CD8-positive, alpha-beta memory T cell (primary cell): ENCODE measurements around the gene PEX14. TPM values are rescaled to one million over a fixed set of nuclear protein-coding genes. Genes with fewer than 3 reads are reported as not detected.

ENCODE experiments used
- CTCF ChIA-PET: fragments of 350-600 bp; sonication (Branson Sonifier 250); formaldehyde crosslinking; loops from one replicate; lab custom pipeline; 2021; ENCODE audit warnings: antibody characterized with exemption; lab: Charles Lee
- POLR2A ChIA-PET: fragments of 350-600 bp; sonication (Branson Sonifier 250); formaldehyde crosslinking; loops from one replicate; lab custom pipeline; 2021; ENCODE audit warnings: antibody characterized with exemption; lab: Charles Lee
- DNase-seq, 5 donors: peaks; one replicate each; pipeline versions ENCODE4 v3.0.0 to v3.0.0-alpha.2; 2020 to 2022; ENCODE audit warnings: mixed read lengths in 1 of 5
- H3K27ac ChIP-seq: one replicate; pipeline ENCODE4 v1.7.0; 2013; ENCODE audit warnings: low read depth, mild to moderate bottlenecking, low read length, moderate library complexity
- H3K27me3 ChIP-seq: 2 replicates; pipeline ENCODE4 v1.7.0; 2013; ENCODE audit warnings: low read length, mild to moderate bottlenecking; ENCODE audit not compliant: insufficient read depth, poor library complexity, severe bottlenecking
- H3K36me3 ChIP-seq: 2 replicates; pipeline ENCODE4 v1.7.0; 2013; ENCODE audit warnings: mild to moderate bottlenecking, low read length, moderate library complexity; ENCODE audit not compliant: insufficient read depth
- H3K4me1 ChIP-seq: 2 replicates; pipeline ENCODE4 v1.7.0; 2013; ENCODE audit warnings: mild to moderate bottlenecking, low read length, moderate library complexity; ENCODE audit not compliant: insufficient read depth
- H3K4me3 ChIP-seq: 2 replicates; pipeline ENCODE4 v1.7.0; 2013; ENCODE audit warnings: mild to moderate bottlenecking, low read length
- H3K9me3 ChIP-seq: 2 replicates; pipeline ENCODE4 v1.7.0; 2013; ENCODE audit warnings: mild to moderate bottlenecking, low read length
- H3K27ac Mint-ChIP-seq, 8 donors: one replicate each; pipeline ENCODE4 v1.8.0; 2020 to 2021; ENCODE audit warnings: mixed read lengths in 8 of 8, mild to moderate bottlenecking in 6 of 8, inconsistent platforms in 3 of 8, moderate library complexity in 3 of 8
- H3K27me3 Mint-ChIP-seq, 2 donors: one replicate each; pipeline ENCODE4 v1.8.0; 2020 to 2021; ENCODE audit warnings: mixed read lengths in 2 of 2, mild to moderate bottlenecking in 1 of 2, moderate library complexity in 1 of 2
- H3K36me3 Mint-ChIP-seq, 3 donors: one replicate each; pipeline ENCODE4 v1.8.0; 2020 to 2021; ENCODE audit warnings: mixed read lengths in 3 of 3, inconsistent platforms in 1 of 3, mild to moderate bottlenecking in 1 of 3
- H3K4me1 Mint-ChIP-seq, 3 donors: one replicate each; pipeline ENCODE4 v1.8.0; 2020 to 2021; ENCODE audit warnings: mixed read lengths in 3 of 3, inconsistent platforms in 1 of 3, mild to moderate bottlenecking in 1 of 3
- H3K4me3 Mint-ChIP-seq, 7 donors: one replicate each; pipeline ENCODE4 v1.8.0; 2020 to 2021; ENCODE audit warnings: mixed read lengths in 7 of 7, mild to moderate bottlenecking in 6 of 7, moderate library complexity in 4 of 7, inconsistent platforms in 2 of 7
- H3K9me3 Mint-ChIP-seq, 5 donors: one replicate each; pipeline ENCODE4 v1.8.0; 2020 to 2022; ENCODE audit warnings: mixed read lengths in 5 of 5, mild to moderate bottlenecking in 3 of 5, moderate library complexity in 2 of 5, inconsistent platforms in 1 of 5
- polyA plus RNA-seq: library from polyadenylated mRNA; unstranded; fragments of 300-500 nt; fragmentation: Illumina TruSeq; gene quantifications from one replicate; pipeline ENCODE4 v1.2.3, GENCODE V29; 2021
- total RNA-seq, 2 experiments: library from RNA; stranded (reverse); gene quantifications; one replicate each; pipeline ENCODE4 v1.2.3, GENCODE V29; 2021

The PEX14 gene
- total and polyA plus RNA-seq, 3 experiments from 2014 or later: 5.1 to 22.2 (median 18.2) TPM

DNA sequence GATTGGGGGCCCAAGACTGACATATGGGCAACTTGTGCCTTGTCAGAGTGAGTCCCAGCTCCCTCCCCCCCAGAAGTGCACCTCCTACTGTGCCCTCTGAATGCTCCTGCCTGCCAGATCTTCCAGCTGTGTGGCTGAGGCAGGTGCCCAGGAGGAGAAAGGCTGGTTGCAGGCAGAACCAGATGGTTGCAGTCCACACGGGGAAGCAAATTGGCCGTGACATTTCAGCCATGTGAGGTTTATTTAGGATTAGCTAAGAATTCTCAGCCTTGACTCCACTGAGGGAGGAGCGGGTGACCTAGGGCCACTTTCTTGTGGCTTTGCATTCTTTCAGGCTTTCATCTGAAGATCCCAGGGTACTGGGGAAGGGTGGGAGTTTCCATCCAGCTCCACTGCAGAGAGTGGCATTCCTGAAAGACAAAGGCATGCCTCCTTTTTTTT, 33.8 kb downstream of the PEX14 start:
- CTCF ChIA-PET: interaction anchor here (1.1 to 6.7 kb wide), 9 partner anchors 10 to 433 kb away, joined by 3 to 78 read pairs (median 5); no protein-coding TSS in a partner anchor

DNA sequence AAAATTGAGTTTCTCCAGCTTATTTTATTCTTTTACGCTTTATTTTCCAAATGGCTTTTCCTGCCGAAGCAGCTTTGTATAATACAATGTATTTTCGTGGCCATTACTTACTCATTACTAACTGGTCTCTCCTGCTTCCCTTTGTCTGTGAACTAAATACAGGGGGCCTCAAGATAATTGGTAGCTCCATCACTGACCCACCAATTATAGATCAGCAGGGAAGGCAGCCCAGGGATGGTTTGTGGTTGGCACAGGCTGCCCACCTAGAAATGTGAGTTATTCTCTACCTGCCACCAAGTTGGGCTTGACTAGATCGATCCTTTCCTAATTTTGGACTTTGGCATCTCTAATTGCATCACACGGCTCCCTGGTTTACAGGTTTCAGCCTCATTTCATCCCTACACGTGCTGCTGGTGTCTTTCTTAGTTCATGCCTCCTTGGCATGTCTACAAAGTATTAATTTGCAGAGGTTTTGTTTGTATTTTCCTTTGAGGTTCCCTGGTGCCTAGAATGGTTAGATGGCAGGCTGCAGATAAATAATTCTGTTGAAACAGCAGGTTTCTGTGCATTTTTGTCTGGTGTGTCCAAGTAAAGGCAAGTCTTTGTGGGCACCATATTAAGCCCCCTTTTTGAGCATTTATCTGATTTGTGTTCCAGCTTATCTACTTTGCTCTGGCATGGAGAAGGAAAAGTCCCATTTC, 35.2 kb downstream of the PEX14 start:
- POLR2A ChIA-PET: interaction anchor here (0.6 to 1.6 kb wide), 3 partner anchors 14 to 99 kb away, joined by 4 to 7 read pairs (median 5); no protein-coding TSS in a partner anchor
- Histone ChIP-seq H3K27ac (peak overlapping the region; percentile 52), H3K9me3 (no peaks in the 10 kb centered on the region), H3K36me3 (no peaks in the 10 kb centered on the region), H3K27me3 (no peaks in the 10 kb centered on the region), H3K4me1 (peaks cover 68% of the 10 kb centered on the region), H3K4me3 (peak overlapping the region; percentile 55)
- Mint-ChIP-seq H3K9me3 (no peaks in the 10 kb centered on the region), H3K27me3 (no peaks in the 10 kb centered on the region), H3K27ac (peak overlapping the region; percentile 77 to 96 (median 88)), H3K4me1 (peaks cover 58 to 77% (median 69%) of the 10 kb centered on the region in 3 donors), H3K36me3 (peaks cover 0 to 3% (median 0%) of the 10 kb centered on the region in 3 donors), H3K4me3 (peak overlapping the region; percentile 45 to 86 (median 77))
- CTCF ChIA-PET: interaction anchor here (1.1 to 6.7 kb wide), 6 partner anchors 7 to 400 kb away, joined by 3 to 78 read pairs (median 8); no protein-coding TSS in a partner anchor
- no peak for DNase-seq

More for the DNA sequence above, 33.8 kb downstream of the PEX14 start:
- POLR2A ChIA-PET: interaction anchor here (0.6 to 0.9 kb wide), 2 partner anchors 10 to 14 kb away, joined by 3 to 5 read pairs; no protein-coding TSS in a partner anchor
- H3K9me3 ChIP-seq: no peaks in the 10 kb centered on the region
- H3K36me3 ChIP-seq: no peaks in the 10 kb centered on the region
- peaks cover 44 to 68% (median 55%) of the 10 kb centered on the region in 3 donors for H3K4me1 Mint-ChIP-seq
- no peak overlapping the region for H3K27ac ChIP-seq
- DNase-seq: no peak
- no peaks in the 10 kb centered on the region for H3K27me3 ChIP-seq
- H3K27ac Mint-ChIP-seq: peak overlapping the region in 3 of 8 donors; percentile 64 to 80 (median 68)
- no peaks in the 10 kb centered on the region for H3K9me3 Mint-ChIP-seq
- H3K36me3 Mint-ChIP-seq: peaks cover 0 to 5% (median 0%) of the 10 kb centered on the region in 3 donors
- no peak overlapping the region for H3K4me3 Mint-ChIP-seq
- peaks cover 54% of the 10 kb centered on the region for H3K4me1 ChIP-seq
- H3K27me3 Mint-ChIP-seq: no peaks in the 10 kb centered on the region
- no peak overlapping the region for H3K4me3 ChIP-seq

DNA sequence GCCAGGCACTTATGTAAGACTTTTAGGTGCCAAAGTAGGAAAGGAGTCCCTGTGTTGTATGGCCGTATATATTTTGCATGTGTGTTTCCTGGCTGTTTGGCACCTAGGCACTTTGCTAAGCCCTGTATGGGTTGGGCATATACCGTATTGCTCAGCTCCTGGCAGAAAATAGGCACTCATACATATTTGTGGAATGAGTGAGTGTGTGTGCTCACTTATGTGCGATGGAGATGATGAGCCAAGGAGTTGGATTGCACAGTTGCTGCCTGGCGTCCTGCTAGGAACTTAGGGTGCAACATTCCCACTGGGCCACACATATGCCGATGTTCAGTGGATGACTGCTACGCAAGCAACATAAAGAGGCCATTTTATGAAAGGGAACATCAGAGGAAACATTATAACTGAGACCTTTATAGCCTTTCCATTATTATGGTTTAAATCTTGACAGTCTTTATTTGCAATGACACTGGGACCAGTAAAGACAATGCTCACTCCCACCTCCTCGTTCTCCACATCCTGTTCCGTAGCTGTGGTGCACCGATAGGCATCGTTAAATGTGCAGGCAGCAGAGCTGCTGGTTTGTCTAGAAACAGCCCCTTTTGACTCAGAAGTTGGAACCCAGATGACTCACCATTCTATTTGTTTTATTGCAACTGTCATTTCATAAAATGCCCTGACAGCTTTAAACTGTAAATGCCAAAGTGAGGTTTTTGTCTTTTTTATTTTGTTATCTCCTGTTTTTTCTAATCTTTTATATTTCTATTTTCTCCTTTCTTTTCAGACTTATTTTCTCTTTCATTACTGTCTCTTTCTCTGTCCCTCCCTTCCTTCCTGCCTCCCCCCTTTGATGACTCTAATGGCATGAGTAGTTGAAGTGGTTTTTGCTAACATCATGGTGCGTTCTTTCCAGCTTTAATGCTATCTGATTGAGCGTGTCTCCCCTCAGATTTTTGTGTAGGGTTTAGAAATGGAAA, 36.1 kb downstream of the PEX14 start:
- peak; percentile 63 to 91 (median 76) for DNase-seq
- H3K9me3 ChIP-seq: no peaks in the 10 kb centered on the region
- peak overlapping the region; percentile 55 for H3K4me3 ChIP-seq
- POLR2A ChIA-PET: interaction anchor here (0.5 to 1.6 kb wide), 10 partner anchors 9 to 500 kb away, joined by 3 to 7 read pairs (median 4); no protein-coding TSS in a partner anchor
- no peaks in the 10 kb centered on the region for H3K27me3 ChIP-seq
- CTCF ChIA-PET: interaction anchor here (0.7 to 6.7 kb wide), 11 partner anchors 8 to 527 kb away, joined by 3 to 78 read pairs (median 3); no protein-coding TSS in a partner anchor
- H3K4me3 Mint-ChIP-seq: peak overlapping the region; percentile 45 to 86 (median 77)
- H3K27ac ChIP-seq: peak overlapping the region; percentile 64
- peaks cover 0 to 3% (median 0%) of the 10 kb centered on the region in 3 donors for H3K36me3 Mint-ChIP-seq
- no peaks in the 10 kb centered on the region for H3K27me3 Mint-ChIP-seq
- peaks cover 76% of the 10 kb centered on the region for H3K4me1 ChIP-seq
- H3K9me3 Mint-ChIP-seq: no peaks in the 10 kb centered on the region
- H3K27ac Mint-ChIP-seq: peak overlapping the region; percentile 77 to 96 (median 88)
- H3K36me3 ChIP-seq: no peaks in the 10 kb centered on the region
- H3K4me1 Mint-ChIP-seq: peaks cover 62 to 84% (median 74%) of the 10 kb centered on the region in 3 donors

DNA sequence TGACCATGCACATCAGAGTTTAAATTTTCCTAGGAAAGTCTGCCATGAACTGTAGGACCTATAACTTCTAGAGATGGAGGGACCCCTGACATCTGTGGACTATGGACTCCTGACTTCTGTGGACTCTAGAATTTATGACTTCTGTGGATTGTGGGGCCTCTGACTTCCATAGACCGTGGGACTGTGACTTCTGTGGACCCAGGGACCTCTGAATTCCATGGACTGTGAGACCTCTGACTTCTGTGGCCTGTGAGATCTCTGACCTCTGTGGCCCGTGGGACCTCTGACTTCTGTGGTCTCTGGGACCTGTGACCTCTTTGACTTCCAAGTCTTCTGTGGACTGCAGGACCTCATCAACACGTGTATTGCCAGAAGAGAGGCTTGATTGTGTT, 36.7 kb downstream of the PEX14 start:
- Histone ChIP-seq H3K27ac (peak overlapping the region; percentile 64), H3K4me1 (peaks cover 83% of the 10 kb centered on the region), H3K27me3 (no peaks in the 10 kb centered on the region), H3K36me3 (no peaks in the 10 kb centered on the region), H3K9me3 (no peaks in the 10 kb centered on the region), H3K4me3 (peak overlapping the region; percentile 49)
- Mint-ChIP-seq H3K4me1 (peaks cover 68 to 89% (median 81%) of the 10 kb centered on the region in 3 donors), H3K4me3 (peak overlapping the region; percentile 45 to 86 (median 77)), H3K36me3 (peaks cover 0 to 4% (median 1%) of the 10 kb centered on the region in 3 donors), H3K27me3 (no peaks in the 10 kb centered on the region), H3K9me3 (no peaks in the 10 kb centered on the region), H3K27ac (peak overlapping the region; percentile 77 to 96 (median 88))
- DNase-seq: no peak
- ChIA-PET POLR2A (interaction anchor here (1.0 to 1.6 kb wide), 3 partner anchors 13 to 393 kb away, joined by 3 to 7 read pairs (median 3); no protein-coding TSS in a partner anchor), CTCF (interaction anchor here (0.7 to 6.7 kb wide), 9 partner anchors 9 to 355 kb away, joined by 3 to 78 read pairs (median 3); no protein-coding TSS in a partner anchor)

DNA sequence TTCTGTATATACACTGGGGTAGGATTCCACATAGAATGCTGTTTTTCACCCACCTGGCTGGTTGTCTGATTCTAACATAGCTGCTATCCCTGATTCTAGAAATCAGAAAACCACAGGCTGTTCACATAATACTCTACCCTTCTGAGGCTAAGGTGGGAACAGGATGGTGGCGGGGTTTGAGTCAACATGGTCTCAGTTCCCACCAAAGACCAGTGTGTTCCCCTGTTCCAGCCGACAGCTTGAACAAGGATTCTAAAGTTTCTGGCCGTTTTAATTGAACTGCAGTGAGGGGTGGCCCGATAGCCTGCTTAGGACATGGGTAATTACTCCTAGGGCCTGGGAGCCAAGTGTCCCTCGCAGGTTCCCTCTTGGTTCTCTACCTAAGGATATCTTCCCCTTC, 38.4 kb downstream of the PEX14 start:
- POLR2A ChIA-PET: interaction anchor here (1.3 kb wide), 1 partner anchor 15 kb away, joined by 4 read pairs; no protein-coding TSS in a partner anchor
- no peak for DNase-seq
- Histone ChIP-seq H3K27ac (peak overlapping the region; percentile 35), H3K36me3 (no peaks in the 10 kb centered on the region), H3K9me3 (no peaks in the 10 kb centered on the region), H3K4me3 (no peak overlapping the region), H3K27me3 (no peaks in the 10 kb centered on the region), H3K4me1 (peaks cover 83% of the 10 kb centered on the region)
- peaks cover 72 to 92% (median 88%) of the 10 kb centered on the region in 3 donors for H3K4me1 Mint-ChIP-seq
- peak overlapping the region; percentile 77 to 96 (median 90) for H3K27ac Mint-ChIP-seq
- H3K36me3 Mint-ChIP-seq: peaks cover 0 to 4% (median 1%) of the 10 kb centered on the region in 3 donors
- CTCF ChIA-PET: interaction anchor here (0.9 to 2.9 kb wide), 6 partner anchors 9 to 396 kb away, joined by 4 to 24 read pairs (median 4); no protein-coding TSS in a partner anchor
- H3K9me3 Mint-ChIP-seq: no peaks in the 10 kb centered on the region
- H3K4me3 Mint-ChIP-seq: peak overlapping the region; percentile 15 to 77 (median 51)
- H3K27me3 Mint-ChIP-seq: no peaks in the 10 kb centered on the region

DNA sequence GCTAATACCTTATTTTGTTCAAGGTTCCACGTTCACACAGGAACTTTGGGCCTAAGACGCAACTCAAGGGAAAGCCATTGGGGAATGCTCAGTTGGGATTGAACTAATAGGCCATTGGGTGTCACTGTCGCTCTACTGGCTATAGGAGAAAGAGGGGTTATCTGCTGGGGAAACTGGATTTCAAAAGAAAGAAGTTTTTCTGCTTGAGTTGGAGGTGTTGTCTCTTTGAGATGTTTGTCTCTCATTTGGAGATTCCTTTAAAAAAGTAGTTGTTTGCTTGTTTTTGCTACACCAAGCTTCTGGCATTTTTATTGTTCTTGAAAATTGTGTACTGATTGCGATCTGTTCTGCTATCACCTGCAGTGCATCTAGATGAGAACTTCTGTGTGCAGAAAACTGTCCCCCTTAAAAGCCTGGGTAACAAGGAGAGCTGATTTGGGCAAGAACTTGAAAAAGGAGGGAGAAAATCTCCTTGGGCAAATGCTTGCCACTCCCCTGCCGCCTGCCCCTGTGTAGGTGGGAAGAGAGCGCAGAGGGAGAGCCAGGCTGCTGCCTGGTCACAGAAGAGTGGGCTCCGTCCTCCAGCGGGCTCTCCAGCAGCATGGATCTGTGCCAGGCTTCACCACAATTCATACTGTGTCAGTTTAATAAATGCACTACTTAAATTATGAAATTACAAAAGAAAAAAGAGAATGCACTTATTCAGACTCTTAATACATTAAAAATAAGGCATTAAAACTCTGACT, 39.9 kb downstream of the PEX14 start:
- Histone ChIP-seq H3K27me3 (no peaks in the 10 kb centered on the region), H3K9me3 (no peaks in the 10 kb centered on the region), H3K4me3 (no peak overlapping the region), H3K36me3 (no peaks in the 10 kb centered on the region), H3K4me1 (peaks cover 75% of the 10 kb centered on the region), H3K27ac (no peak overlapping the region)
- POLR2A ChIA-PET: interaction anchor here (1.3 kb wide), 1 partner anchor 17 kb away, joined by 4 read pairs; no protein-coding TSS in a partner anchor
- peaks cover 80 to 94% (median 91%) of the 10 kb centered on the region in 3 donors for H3K4me1 Mint-ChIP-seq
- H3K36me3 Mint-ChIP-seq: peaks cover 4 to 9% (median 6%) of the 10 kb centered on the region in 3 donors
- peak in 2 of 5 donors; percentile 21 to 59 for DNase-seq
- CTCF ChIA-PET: interaction anchor here (1.3 to 2.9 kb wide), 5 partner anchors 9 to 352 kb away, joined by 3 to 24 read pairs (median 4); no protein-coding TSS in a partner anchor
- no peaks in the 10 kb centered on the region for H3K9me3 Mint-ChIP-seq
- H3K4me3 Mint-ChIP-seq: peak overlapping the region; percentile 8 to 68 (median 45)
- H3K27ac Mint-ChIP-seq: peak overlapping the region; percentile 77 to 96 (median 90)
- no peaks in the 10 kb centered on the region for H3K27me3 Mint-ChIP-seq
